ENCODE measurements around the gene TUSC2.

TUSC2 gene

GRCh38 chr3:50293079-50293801, 34.8 kb downstream of the TUSC2 start:
- H3K4me3 ChIP-seq (ENCODE audit: low read length) = no peak overlapping the region
- DNase-seq (ENCODE audit: low read depth) = no peak
- TF ChIP-seq CTCF (conservative IDR thresholded peaks at IDR 0.05; ENCODE audit: low read depth, low read length) = no peak

DNA sequence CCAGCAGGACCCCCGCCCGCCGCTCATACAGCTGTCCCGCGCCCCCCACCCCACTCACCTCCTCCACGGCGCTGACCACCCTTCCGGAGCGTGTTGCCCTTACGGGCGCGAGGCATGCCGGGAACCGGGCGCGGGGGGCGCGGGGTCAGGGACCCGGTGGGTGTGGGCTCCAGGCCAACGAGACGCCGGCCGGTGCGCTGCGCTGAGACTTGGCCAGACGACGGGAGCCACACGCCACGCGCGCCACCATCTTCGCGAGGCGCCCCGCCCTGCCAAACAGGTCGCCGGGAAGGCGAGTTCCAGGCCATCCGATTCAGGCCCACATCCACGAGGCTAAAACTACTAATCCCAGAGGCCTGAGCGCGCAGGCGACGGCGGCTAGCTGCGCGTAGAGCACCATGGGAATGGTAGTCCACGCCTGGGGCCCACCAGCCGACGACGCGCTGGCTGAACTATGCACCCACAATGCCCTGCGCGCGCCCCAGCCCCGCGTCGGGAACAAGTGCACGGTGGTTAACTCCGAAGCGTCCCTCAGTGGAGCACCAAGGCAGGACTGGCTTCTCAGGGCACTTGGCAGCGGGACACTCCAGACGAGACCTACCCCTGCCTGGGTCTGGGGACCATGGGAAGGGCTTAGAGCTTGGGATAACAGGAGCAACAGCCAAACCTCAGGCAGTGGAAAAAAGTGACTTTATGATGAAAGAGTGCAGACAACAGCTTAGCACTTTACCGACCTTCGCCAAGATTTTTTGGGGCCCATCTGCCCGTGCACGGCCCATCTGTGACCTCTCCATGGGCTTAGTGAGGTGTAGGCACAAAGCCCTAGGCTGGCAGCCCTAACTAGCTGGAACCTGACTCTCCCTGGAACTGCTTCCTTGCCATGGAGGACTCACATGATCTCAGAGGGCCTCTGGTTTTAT, 35.6 kb downstream of the TUSC2 start, which contains the start of gene IFRD2:
IFRD2 (minus strand) TSS at position 271 of the 920 bp plus-strand sequence; CDS start at position 116, 155 bp downstream.
- no peak for TF ChIP-seq CTCF (conservative IDR thresholded peaks at IDR 0.05; ENCODE audit: low read depth, low read length)
- DNase-seq (ENCODE audit: low read depth) = peak; percentile 92
- H3K4me3 ChIP-seq (ENCODE audit: low read length) = peak within 1 kb of the TSS; percentile 82

GRCh38 chr3:50290161-50290641, 37.8 kb downstream of the TUSC2 start:
- no peak for TF ChIP-seq CTCF (conservative IDR thresholded peaks at IDR 0.05; ENCODE audit: low read depth, low read length)
- no peak for DNase-seq (ENCODE audit: low read depth)
- H3K4me3 ChIP-seq (ENCODE audit: low read length) = no peak overlapping the region

DNA sequence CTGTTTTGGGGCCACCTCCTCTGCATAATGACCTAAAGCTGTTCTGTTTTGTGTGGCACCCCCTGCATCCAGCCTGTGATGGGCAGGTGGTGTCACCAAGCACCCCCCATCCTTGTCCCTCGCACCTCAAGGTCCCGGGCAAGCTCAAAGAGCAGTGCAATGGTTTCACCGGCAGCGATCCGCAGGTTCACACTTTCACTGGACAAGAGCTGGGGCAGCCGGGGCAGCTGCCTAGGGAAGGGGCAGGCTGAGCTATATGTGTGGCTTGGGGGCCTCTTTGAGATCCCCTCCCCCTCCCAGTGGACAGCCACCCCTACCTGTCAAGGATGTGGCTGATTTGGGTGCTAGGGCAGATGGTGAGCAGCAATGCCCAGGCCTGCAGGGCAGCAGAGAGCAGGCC, 38.9 kb downstream of the TUSC2 start:
- TF ChIP-seq CTCF (conservative IDR thresholded peaks at IDR 0.05; ENCODE audit: low read depth, low read length) = no peak
- no peak for DNase-seq (ENCODE audit: low read depth)
- H3K4me3 ChIP-seq (ENCODE audit: low read length) = no peak overlapping the region

DNA sequence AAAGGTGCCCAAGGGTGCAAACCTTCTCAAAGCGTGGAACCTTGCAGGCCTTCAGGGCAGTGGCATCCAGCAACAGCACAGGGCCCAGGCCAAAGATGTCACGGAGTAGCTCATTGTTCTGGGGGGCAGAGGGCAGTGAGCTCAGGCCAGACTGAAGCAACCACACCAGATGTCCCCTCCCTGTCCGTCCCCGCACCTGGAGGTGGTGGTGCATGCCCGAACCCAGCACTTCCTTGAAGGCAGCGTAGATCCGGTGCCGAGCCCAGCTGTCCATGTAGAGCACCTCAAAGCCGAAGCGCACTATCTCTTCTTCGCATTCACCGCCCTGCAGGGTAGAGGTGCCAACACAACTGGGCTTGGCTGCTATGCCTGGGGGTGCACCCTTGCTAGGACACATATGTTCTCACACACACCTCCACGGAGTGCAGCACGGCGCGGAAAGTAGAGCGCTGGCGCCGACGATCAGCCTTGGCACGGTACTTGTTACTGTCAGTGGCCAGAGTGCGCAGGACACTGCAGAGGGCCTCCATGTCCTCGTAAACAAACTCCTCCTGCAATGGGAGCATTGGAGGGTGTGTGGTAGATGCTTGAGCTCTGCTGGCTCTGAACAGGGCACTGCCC, 39.5 kb downstream of the TUSC2 start:
- DNase-seq (ENCODE audit: low read depth) = no peak
- no peak overlapping the region for H3K4me3 ChIP-seq (ENCODE audit: low read length)
- no peak for TF ChIP-seq CTCF (conservative IDR thresholded peaks at IDR 0.05; ENCODE audit: low read depth, low read length)

DNA sequence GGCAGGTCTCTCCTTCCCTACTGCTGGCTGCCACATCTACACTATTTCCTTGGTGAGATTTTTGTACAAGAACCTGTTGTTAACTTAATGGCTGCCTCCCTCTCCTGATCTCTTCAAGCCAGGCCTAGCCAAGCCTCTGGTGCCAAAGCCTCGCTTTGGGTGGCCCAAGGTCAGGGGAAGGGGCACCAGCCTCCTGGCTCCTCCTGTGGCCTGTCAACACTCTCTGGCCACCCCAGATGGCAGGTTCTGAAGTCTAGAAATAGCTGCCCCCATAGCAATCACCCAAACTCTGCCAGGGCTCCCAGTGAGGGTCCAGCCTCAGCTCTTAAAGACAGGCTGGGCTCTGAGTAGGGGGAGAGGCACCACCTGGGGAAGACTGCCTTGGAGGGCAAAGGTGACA, 40.8 kb downstream of the TUSC2 start:
- no peak for DNase-seq (ENCODE audit: low read depth)
- no peak overlapping the region for H3K4me3 ChIP-seq (ENCODE audit: low read length)
- TF ChIP-seq CTCF (conservative IDR thresholded peaks at IDR 0.05; ENCODE audit: low read depth, low read length) = no peak
